GM18508 (cell line): ENCODE data around the gene PLCG2.
"Not testable (repeated sequence)": the region's sequence is repeated elsewhere in the genome, so short reads cannot be mapped to it uniquely, and the experiment has no call there.

Experiments used
- ATAC-seq: cut with Tn5 transposase; IDR thresholded peaks from one replicate; pipeline ENCODE4 v1.9.1; 2021; ENCODE audit warnings: moderate number of reproducible peaks; ENCODE audit not compliant: insufficient read depth, unreplicated experiment

The PLCG2 gene

DNA sequence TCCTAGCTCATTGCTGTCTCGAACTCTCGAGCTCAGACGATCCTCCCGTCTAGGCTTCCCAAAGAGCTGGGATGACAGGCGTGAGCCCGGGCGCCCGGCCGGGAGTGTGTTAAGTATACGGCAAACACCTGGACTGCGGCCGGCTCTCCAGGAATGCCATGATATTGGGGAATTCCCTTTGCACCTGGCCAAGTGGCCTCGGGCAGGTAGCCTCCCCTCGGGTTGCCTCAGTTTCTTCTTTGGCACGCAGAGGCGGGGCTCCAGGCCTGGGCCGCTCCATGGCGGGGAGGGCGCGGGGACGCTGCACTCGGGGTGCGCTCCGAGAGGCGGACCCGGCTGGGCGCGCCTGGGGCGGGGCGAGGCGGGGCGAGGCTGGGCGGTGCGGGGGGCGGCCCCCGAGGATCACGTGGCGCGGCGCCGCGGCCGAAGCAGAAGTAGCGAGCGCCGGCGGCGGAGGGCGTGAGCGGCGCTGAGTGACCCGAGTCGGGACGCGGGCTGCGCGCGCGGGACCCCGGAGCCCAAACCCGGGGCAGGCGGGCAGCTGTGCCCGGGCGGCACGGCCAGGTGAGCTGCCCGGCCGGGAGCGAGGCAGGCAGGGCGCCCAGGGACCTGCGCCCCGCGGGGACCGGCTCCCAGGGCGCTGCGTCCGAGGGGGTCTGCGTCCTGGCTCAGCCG is at the start of gene PLCG2:
Gene PLCG2 (plus strand): TSS at position 431 of the 675 bp plus-strand sequence. CDS start 6,699 bp downstream, outside the sequence.
- no peak for ATAC-seq

DNA sequence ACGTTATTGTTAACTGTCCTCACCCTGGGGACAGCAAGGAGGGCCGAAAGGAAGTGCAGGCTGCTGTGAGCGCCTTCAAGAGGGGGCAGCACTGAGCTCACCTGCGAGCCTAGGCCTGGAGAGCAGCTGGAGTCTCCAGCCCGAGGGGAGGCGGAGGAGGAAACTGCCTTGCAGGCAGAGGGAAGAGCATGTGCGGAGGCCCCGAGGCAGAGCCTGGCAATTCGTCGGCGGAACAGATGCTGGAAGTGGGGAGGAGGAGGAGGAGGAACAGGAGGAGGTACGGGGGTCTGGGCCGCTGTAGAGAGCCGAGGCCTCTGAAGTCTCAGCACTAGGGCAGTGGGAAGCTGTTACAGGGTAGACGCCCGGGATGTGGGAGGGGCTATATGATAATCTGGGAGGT is 49.6 kb upstream of the PLCG2 start:
- no peak for ATAC-seq

DNA sequence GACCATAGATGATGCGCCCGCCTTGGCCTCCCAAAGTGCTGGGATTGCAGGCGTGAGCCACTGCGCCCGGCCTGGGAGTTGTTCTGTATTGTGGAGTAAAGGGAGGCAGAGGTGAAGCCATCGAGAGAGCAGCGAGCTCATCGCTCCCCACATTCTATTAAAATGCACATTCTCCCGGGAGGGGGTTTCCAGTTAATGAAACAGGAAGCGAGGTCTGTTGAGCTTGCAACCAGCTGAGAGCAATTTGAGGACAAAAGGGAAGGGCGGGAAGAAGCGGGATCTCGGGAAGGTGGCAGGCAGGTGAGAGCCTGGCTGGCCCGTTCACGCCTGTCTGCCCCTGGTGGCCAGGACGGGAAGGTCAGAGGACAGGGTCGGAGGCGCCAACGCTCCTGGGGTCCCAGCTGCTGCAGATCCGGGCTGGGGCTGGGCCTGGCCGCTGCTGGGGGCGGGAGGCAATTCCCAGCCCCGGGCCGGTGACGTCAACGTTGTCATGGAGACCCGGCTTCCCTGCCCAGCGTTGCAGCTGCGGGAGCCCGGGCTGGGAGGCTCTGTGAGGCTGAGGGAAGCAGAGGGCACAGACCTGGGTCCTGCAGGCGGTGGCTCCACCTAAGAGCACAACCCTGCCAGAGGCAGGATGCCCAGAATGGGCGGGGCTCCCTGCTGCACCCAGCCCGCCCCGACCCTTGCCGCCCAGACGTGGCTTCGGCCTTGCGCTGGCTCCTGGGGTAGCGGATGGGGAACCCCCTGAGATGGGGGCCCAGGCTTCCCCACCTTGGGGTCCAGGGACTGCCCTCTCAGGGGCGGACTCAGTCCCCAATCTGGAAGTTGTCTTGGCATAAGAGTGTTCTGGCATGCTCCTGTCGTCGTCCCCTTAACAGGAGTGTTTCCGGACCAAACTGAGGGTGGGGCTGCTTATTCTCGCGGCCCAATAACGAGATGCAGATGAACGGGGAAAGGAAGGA is 48.7 kb upstream of the PLCG2 start:
- ATAC-seq: no peak

DNA sequence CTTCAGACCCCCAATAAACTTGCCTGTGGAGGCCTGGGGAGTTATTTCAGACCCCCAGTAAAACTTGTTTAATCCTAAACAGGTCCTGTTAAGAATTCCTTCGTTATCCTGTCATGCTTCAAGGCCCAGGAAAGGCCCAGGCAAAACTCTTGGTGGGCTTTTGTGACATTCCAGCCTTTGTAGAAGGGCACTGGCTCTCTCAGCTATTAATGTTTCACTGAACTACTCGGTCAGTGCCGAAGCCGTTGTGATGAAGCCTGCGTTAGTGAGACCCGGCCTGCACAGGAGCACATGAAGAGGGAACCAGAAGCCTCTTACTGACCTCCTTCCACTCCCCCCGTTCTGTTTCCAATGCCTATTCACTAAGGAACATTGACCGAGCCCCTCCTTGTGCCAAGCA is 47.4 kb upstream of the PLCG2 start:
- no peak for ATAC-seq

DNA sequence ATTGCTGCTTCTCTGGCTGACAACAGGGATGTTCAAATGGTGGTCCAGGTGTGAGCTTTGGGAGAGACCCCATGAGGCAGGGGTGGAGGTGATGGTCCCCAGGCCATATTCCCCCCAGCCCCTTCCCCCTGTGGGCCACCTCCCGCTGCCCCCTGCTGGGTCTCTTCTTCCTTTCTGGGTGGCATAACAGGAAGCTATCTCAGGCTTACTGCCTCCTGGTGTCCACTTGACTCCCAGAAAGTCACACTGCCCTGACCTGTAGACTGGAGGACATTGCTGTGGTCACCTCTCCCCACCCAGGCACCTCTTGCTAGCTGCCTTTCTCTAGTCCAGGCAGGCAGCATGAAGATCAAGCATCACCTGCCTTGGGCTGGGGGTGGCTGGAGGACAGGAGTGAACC is 46.4 kb upstream of the PLCG2 start:
- ATAC-seq: no peak

DNA sequence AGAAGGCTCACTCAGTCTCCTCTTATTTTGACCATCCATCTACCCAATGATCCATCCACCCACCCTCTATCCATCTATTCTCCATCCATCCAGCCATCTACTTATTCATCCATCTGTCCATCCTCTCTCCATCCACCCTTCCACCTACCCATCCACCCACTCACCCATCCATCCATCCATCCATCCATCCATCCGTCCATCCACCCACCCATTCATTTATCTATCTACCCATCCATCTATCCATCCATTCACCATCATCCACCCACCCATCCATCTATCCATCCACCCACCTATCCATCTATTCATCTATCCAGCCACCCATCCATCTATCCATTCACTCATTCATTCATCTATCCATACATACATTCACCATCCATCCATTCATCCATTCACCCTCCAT is 45.8 kb upstream of the PLCG2 start:
- ATAC-seq: no peak

DNA sequence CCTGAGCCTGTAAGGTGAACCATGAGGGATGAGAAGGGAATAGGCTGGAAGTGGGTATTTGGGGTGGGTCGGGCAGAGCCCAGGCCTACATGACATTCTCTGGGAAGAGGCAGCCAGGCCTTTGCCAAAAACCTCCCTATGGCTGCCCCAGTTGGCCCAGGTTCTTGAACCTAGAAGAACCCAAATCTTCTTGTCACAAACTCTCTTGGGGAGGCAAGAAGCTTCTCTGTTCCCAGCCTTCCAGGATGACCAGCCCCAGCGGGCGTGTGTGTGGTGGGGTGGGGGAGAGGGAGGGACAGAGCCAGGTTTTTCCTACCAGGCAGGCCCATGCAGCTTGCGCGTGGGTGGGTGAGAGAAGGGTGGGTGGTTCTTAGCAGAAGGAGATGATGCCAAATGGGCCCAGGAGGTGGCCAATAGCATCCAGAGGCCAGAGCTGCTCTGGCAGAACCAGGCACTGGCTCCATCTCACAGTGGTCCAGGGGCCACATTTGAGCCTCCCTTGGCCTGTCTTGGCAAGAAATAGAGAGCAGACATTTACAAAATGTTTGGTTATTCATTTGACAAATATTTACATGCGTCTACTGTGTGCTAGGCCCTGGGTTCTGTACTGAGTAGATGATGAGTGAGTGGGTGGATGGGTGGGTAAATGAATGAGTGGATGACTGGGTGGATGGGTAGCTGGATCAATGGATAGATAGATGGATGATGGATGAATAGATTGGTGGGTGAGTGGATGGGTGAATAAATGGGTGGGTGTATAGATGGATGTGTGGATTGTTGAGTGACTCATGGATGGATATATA is 44.3 kb upstream of the PLCG2 start:
- ATAC-seq: no peak

DNA sequence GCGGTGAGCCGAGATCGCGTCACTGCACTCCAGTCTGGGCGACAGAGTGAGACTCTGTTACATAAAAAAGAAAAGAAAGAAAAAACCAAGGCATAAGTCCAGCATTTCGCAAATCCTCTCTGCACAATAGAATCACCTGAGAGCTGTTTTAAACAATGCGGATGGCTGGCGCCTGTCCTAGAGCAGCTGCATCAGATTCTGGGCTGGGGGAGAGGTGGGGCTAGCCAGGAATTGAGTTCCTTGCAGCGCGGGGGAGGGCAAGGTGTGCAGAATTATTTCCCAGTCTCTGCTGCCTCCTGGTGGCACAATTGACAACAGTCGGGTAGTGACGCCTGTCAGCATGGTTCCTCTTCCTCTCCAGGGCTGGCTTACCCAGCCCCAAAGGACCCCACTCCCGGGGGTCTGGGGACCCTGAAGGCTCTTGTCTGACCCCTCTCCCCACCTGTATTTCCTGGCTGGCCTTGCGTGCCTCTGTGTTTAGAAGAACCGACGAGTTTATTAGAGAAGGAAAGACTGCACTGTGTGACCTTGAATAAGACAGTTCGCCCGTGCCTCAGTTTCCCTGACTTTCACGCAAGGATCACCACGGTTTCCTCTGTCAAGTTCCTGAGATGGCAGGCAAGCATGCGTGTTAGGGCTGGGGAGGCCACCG is 41.1 kb upstream of the PLCG2 start:
- no peak for ATAC-seq

DNA sequence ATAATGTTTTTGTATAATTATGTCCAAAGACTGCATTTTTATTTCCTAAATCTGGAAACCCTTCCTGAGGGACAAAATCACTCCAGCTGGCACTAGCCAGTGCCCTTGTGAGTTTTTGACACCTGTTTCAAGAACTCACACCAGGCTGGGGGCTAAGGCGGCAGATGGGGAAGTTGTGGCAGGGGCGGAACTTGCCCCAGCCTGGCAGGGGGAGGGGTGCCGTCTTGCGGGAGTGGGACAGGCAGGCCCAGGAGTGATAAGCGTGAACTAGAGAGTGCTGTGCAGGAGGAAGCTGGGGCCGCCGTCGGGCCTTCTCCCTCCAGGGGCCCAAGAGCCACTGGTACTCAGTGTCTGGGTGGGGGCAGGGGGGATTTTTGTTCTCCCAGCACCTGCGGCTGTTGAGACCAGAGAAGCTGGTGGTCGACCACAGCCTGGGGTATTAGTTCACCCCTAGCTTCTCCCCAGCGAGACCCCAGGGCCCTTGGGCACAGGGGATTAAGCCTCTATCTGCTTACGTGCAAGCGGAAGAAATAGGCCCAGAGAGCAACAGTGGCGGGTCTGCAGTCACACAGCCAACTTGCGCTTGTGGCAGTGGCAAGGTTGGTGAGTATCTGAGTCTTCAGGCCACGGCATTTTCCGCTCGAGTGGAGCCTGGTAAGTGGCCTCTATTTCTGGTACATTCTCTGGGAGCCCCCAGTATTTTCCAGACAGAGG is 40.2 kb upstream of the PLCG2 start:
- no peak for ATAC-seq

DNA sequence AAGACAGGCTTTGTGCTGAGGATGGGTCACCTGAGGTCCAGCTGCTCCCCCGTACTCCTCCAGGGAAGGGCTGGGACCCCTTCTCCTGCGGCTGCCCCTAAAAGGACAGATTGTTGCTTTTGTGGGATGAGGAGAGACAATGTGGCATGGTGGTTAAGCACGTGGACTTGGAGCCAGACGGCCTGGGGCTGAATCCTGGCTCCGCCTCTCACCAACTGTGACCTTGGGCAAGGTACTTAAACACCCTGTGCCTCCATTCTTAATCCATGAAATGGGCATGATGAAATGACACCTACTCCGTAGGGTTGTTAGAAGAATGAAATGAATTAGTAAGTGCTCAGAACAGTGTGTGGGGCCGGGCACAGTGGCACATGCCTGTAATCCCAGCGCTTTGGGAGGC is 39.6 kb upstream of the PLCG2 start:
- no peak for ATAC-seq

DNA sequence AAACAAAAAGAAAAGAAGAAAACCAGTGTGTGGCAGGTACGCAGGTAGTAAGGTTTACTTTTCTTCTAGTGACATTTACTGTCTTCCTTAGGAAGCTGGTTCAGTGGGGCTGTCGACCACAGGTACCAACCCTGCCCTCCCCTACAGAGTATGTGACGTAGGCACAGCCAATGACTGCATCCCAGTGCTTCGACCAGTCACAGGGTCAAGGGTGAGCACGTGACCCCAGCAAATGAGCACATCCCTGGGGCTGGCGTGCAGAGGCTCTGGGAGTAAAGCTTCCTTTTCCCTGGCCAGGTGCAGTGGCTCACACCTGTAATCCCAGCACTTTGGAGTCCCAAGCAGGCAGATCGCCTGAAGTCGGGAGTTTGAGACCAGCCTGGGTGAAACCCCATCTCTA is 38.9 kb upstream of the PLCG2 start:
- no peak for ATAC-seq

DNA sequence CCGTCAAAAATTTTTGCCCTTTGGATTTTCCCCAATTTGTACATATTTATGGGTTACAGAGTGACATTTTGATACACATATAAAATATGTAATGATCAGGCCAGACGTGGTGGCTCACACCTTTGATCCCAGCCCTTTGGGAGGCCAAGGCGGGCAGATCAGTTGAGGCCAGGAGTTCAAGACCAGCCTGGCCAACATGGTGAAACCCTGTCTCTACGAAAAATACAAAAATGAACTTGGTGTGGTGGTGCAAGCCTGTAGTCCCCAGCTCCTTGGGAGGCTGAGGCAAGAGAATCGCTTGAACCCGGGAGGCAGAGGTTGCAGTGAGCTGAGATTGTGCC is 37.7 kb upstream of the PLCG2 start:
- not testable (repeated sequence) for ATAC-seq

DNA sequence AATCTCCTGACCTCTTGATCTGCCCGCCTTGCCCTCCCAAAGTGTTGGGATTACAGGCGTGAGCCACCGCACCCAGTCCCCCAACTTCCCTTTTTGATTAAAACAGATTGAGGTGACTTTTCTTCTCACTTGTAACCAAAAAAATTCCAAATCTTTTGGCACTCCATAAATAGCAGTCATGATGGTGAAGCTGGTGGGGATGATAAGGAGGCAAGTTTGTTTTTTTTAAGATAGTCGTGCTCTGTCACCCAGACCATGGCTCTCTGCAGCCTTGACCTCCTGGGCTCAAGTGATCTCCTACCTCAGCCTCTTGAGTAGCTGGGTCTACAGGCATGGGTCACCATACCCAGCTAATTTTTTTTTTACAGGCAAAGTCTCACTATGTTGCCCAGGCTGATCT is 34.7 kb upstream of the PLCG2 start:
- no peak for ATAC-seq

DNA sequence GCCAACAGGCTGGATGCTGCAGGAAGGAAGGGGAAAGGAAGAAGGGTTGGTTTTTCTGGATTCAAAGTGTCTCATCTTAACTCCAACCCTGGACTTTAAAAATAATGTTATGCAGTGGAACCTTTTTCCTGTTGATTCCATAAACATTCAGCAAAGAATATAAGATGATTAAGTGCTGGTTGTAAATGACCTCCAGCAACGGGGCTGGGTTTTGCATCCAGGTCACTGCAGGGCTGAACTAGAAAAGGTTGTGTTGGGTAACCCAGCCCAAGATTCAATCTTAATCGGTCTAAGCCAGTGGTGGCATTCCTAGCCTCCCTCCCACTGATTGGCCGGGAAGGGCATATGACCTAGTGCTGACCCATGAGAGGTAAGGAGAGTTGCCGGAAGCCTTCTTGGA is 34.2 kb upstream of the PLCG2 start:
- ATAC-seq: no peak

DNA sequence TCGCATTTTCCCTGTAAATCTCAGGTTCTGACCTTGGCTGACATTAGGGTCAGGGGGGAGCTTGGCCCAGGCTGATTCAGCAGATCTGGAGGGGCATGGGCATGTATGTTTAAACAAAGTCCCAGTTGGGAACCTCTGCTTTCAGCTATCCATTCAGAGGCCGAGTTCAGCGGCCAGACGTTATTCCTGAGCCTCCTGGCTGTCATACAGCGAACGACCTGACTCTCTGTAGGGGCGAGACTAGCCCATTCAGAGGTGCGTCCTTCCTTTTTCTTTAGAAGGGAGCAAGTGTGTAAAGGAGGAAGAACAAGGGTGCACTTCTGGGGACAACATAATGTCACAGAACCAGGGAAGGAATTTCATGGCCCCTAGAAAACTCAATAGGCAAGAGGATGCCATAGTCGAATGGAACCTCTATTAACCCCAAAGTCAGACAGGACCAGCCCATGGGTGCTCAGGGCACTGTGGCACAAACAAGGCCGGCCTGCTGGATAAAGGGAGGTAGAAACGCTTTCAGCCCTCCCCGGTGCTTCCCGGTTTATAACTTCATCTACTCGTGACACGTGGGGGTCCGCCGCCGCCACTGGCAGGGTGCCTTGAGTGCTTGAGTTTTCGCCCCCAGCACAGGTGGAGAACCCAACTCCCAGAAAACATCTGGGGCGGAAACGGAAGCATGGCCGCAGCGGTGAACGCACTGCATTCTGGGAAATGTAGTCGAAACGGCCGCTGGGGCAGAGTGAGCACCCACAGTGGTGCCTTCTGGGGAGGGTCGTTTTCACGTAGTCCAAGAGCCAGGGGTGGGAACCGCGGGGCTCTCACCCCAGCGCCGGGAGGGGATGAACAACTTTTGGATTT is 33.2 kb upstream of the PLCG2 start:
- no peak for ATAC-seq

DNA sequence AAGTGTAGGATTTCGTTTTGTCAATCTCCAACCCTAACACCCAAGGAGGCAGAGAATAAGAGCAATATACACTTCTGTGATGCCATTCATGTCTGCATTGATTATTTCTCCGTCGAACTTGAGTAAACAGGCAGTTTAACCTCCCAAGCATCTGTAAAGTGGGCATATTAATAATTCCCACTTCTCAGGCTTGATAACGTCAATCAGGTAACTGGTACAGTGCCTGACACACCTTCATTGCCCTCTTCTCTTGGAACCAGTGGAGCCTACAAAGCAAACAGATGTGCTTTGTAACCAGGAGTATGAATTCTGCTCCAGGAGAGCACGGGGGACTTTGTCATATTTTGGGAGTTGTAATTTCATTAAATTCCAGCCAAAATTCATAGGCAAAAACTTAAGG is 32.5 kb upstream of the PLCG2 start:
- no peak for ATAC-seq

DNA sequence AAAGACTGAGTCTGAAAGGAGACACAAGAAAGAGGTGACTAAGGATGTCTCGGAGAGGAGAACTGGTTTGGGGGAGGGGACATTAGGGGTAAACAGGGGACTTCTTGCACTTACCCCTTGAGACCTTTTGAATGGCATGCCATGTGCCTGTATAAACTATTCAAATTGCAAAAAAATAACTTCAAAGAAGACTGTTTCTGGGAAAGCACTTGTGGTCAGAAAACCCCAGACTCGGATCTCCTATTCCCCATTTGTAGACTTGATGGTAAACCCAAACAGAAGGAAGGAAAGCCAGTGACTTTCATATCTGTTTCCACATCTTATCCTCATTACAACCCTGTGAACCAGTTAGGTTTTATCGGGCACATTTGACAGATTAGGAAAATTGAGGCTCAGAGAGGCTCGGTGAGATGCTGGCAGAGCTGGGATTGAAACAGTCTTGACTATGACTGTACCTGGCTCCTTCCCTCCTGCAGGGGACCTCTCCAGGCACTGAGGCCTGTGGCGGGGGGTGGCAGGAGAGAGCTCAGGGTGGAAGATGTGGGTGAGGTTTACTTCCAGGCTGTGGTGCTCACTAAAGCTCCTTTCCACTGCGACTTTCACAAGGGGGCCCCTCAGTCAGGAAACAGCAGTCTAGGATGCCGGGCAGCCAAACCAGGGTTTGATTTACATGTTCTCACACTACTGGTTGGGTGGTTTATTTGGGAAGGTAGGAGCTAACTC is 30.5 kb upstream of the PLCG2 start:
- ATAC-seq: no peak

DNA sequence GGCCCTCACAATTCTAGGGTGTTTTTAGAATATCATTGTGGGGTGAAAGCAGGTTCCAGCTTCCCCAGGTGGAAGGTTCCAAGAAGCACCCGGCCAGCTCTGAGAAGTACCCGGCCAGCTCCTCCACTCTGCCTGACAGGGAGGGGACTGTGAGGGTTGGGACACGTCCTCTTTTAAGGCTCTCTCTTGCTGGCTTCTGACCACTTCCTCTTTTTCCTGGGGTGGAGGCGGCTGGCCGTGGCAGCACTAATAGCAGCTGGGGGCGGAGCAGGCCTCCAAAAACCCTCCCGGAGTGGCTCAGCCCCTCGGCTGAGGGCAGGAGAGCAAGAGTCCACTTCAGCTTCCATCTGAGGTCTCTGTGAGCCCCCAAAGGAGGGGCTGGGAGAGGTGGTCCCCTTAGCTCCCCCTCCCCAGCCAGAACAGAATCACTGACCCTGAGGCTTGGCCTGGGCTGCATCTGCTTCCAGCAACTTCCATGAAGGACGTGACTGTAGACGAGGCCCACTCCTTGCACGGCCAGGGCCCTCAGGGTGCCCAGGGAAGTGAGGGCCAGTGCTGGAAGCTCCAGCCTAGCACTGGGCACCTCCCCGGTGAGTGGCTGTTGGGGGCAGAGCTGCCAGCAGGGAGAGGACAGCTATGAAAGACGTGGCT is 26.7 kb upstream of the PLCG2 start:
- no peak for ATAC-seq
